Neuronal stem cell (in vitro differentiated cells): ENCODE measurements around the gene CACNB2.

ENCODE experiments used
- DNase-seq: peaks from one replicate; pipeline ENCODE4 v3.0.0-alpha.2; 2013; ENCODE audit warnings: low spot score
- H2AFZ ChIP-seq: one replicate; pipeline ENCODE4 v1.6.1; 2013; ENCODE audit warnings: mild to moderate bottlenecking, low read length, inconsistent platforms
- H2AK5ac ChIP-seq: 2 replicates; pipeline ENCODE4 v1.6.1; 2013; ENCODE audit warnings: low read depth, mild to moderate bottlenecking, inconsistent platforms, low read length, moderate library complexity, mixed read lengths
- H2BK120ac ChIP-seq: 2 replicates; pipeline ENCODE4 v1.6.1; 2013; ENCODE audit warnings: low read depth, mild to moderate bottlenecking, inconsistent platforms, low read length, moderate library complexity, mixed read lengths
- H2BK12ac ChIP-seq: one replicate; pipeline ENCODE4 v1.6.1; 2013; ENCODE audit warnings: low read length, inconsistent platforms
- H2BK15ac ChIP-seq: 2 replicates; pipeline ENCODE4 v1.6.1; 2013; ENCODE audit warnings: mild to moderate bottlenecking, low read length, inconsistent platforms, mixed read lengths
- H2BK5ac ChIP-seq: one replicate; pipeline ENCODE4 v1.6.1; 2013; ENCODE audit warnings: inconsistent platforms, mild to moderate bottlenecking, low read length, moderate library complexity
- H3K14ac ChIP-seq: one replicate; pipeline ENCODE4 v1.6.1; 2013; ENCODE audit warnings: low read length, inconsistent platforms
- H3K18ac ChIP-seq: 2 replicates; pipeline ENCODE4 v1.6.1; 2013; ENCODE audit warnings: low read length, inconsistent platforms
- H3K23ac ChIP-seq: 2 replicates; pipeline ENCODE4 v1.6.1; 2013; ENCODE audit warnings: low read depth, mild to moderate bottlenecking, mixed read lengths, low read length, inconsistent platforms; ENCODE audit not compliant: poor library complexity
- H3K27ac ChIP-seq: replicated peaks from 3 replicates; pipeline ENCODE4 v1.5.1; 2013; ENCODE audit warnings: low read length, inconsistent platforms
- H3K27me3 ChIP-seq, 3 experiments: 2 replicates each; pipeline ENCODE4 v1.6.1; 2013; ENCODE audit warnings: low read length in 3 of 3, mild to moderate bottlenecking in 2 of 3, inconsistent platforms in 1 of 3, low read depth in 1 of 3, mixed read lengths in 1 of 3, moderate library complexity in 1 of 3; ENCODE audit not compliant: control insufficient read depth in 3 of 3, insufficient read depth in 3 of 3
- H3K36me3 ChIP-seq, 2 donors: replicated peaks in 1 of 2; 2 replicates each; pipeline ENCODE4 v1.6.1; 2013; ENCODE audit warnings: low read length in 2 of 2; ENCODE audit not compliant: control insufficient read depth in 2 of 2, insufficient read depth in 2 of 2
- H3K4ac ChIP-seq: 2 replicates; pipeline ENCODE4 v1.6.1; 2013; ENCODE audit warnings: inconsistent platforms, mild to moderate bottlenecking, low read length, moderate library complexity
- H3K4me1 ChIP-seq, 2 donors: 1 replicate in 1 of 2; 2 replicates in 1 of 2; pipeline ENCODE4 v1.6.1; 2013; ENCODE audit warnings: low read length in 2 of 2, low read depth in 1 of 2; ENCODE audit not compliant: control insufficient read depth in 2 of 2, insufficient read depth in 1 of 2
- H3K4me2 ChIP-seq: one replicate; pipeline ENCODE4 v1.6.1; 2013; ENCODE audit warnings: mild to moderate bottlenecking, low read length, inconsistent platforms; ENCODE audit not compliant: insufficient read depth, poor library complexity, severe bottlenecking
- H3K4me3 ChIP-seq, 2 donors: 2 replicates each; pipeline ENCODE4 v1.5.1; 2013; ENCODE audit warnings: low read length in 2 of 2, mild to moderate bottlenecking in 2 of 2, inconsistent platforms in 1 of 2, moderate library complexity in 1 of 2
- H3K79me1 ChIP-seq: one replicate; pipeline ENCODE4 v1.6.1; 2013; ENCODE audit warnings: low read depth, mild to moderate bottlenecking, inconsistent platforms, low read length, moderate library complexity
- H3K9ac ChIP-seq: one replicate; pipeline ENCODE4 v1.6.1; 2013; ENCODE audit warnings: mild to moderate bottlenecking, low read depth, low read length, inconsistent platforms; ENCODE audit not compliant: poor library complexity
- H3K9me3 ChIP-seq, 2 donors: replicated peaks in 1 of 2; 2 replicates each; pipeline versions ENCODE3 to v1.6.1; 2013; ENCODE audit warnings: low read length in 2 of 2, mild to moderate bottlenecking in 2 of 2, inconsistent platforms in 1 of 2, low read depth in 1 of 2, mixed read lengths in 1 of 2, moderate library complexity in 1 of 2; ENCODE audit not compliant: control insufficient read depth in 2 of 2, insufficient read depth in 1 of 2
- H4K8ac ChIP-seq: one replicate; pipeline ENCODE4 v1.6.1; 2013; ENCODE audit warnings: low read depth, mild to moderate bottlenecking, inconsistent platforms, low read length, moderate library complexity
- H4K91ac ChIP-seq: one replicate; pipeline ENCODE4 v1.6.1; 2013; ENCODE audit warnings: low read length, low read depth, mild to moderate bottlenecking, inconsistent platforms; ENCODE audit not compliant: poor library complexity
- WGBS, 2 donors: extraction: QIAGEN DNeasy Blood & Tissue Kit; methylation state at CpG; one replicate each; pipeline ENCODE4 v1.1.7; 2013; ENCODE audit warnings: missing lambda C conversion rate in 2 of 2, mixed read lengths in 1 of 2; ENCODE audit not compliant: insufficient read length in 2 of 2, insufficient replicate concordance in 1 of 2; ENCODE audit errors: extremely low coverage in 2 of 2; 5-methylcytosine and 5-hydroxymethylcytosine counted together

Gene CACNB2

GRCh38 chr10:18325410-18325809 is 185.2 kb downstream of the CACNB2 start:
- Histone ChIP-seq H3K23ac (no peak overlapping the region), H3K9me3 (no peaks in the 10 kb centered on the region), H3K14ac (no peak overlapping the region), H3K9ac (no peak overlapping the region), H2BK12ac (no peak overlapping the region), H2AFZ (no peak overlapping the region), H2BK120ac (no peak overlapping the region), H3K18ac (no peak overlapping the region), H4K8ac (no peak overlapping the region), H2BK5ac (no peak overlapping the region), H3K27me3 (no peaks in the 10 kb centered on the region), H2BK15ac (no peak overlapping the region), H3K4me2 (no peak overlapping the region), H3K4ac (no peak overlapping the region), H3K4me3 (no peak overlapping the region), H3K36me3 (no peaks in the 10 kb centered on the region), H4K91ac (no peak overlapping the region), H2AK5ac (no peak overlapping the region), H3K79me1 (no peaks in the 10 kb centered on the region), H3K4me1 (no peaks in the 10 kb centered on the region), H3K27ac (no peak overlapping the region)
- no peak for DNase-seq

- Histone ChIP-seq H3K4me3 (no peak overlapping the region), H3K27ac (no peak overlapping the region), H4K91ac (no peak overlapping the region), H3K36me3 (no peaks in the 10 kb centered on the region), H2BK12ac (no peak overlapping the region), H4K8ac (no peak overlapping the region), H2BK15ac (no peak overlapping the region), H2BK5ac (no peak overlapping the region), H2AFZ (no peak overlapping the region), H3K9me3 (no peaks in the 10 kb centered on the region), H2AK5ac (no peak overlapping the region), H3K4me2 (no peak overlapping the region), H3K9ac (no peak overlapping the region), H3K4ac (no peak overlapping the region), H2BK120ac (no peak overlapping the region), H3K79me1 (no peaks in the 10 kb centered on the region), H3K27me3 (no peaks in the 10 kb centered on the region), H3K14ac (no peak overlapping the region), H3K23ac (no peak overlapping the region), H3K18ac (no peak overlapping the region), H3K4me1 (no peaks in the 10 kb centered on the region)
- DNase-seq = no peak
- WGBS, 2 donors = no CpG with 5 or more reads among the region's 5 CpGs
Measured at GRCh38 chr10:18325889-18326531, 185.8 kb downstream of the CACNB2 start.

GRCh38 chr10:18328941-18329340 is 188.7 kb downstream of the CACNB2 start:
- Histone ChIP-seq H3K18ac (no peak overlapping the region), H2BK12ac (no peak overlapping the region), H4K91ac (no peak overlapping the region), H3K36me3 (no peaks in the 10 kb centered on the region), H2BK5ac (no peak overlapping the region), H3K4me1 (no peaks in the 10 kb centered on the region), H2AK5ac (no peak overlapping the region), H3K4me3 (no peak overlapping the region), H3K27me3 (no peaks in the 10 kb centered on the region), H2BK120ac (no peak overlapping the region), H3K79me1 (no peaks in the 10 kb centered on the region), H2BK15ac (no peak overlapping the region), H3K4ac (no peak overlapping the region), H2AFZ (no peak overlapping the region), H3K9ac (no peak overlapping the region), H3K23ac (no peak overlapping the region), H3K14ac (no peak overlapping the region), H4K8ac (no peak overlapping the region), H3K9me3 (no peaks in the 10 kb centered on the region), H3K27ac (no peak overlapping the region), H3K4me2 (no peak overlapping the region)
- WGBS, 2 donors = no CpG with 5 or more reads among the region's 2 CpGs
- DNase-seq = no peak

- Histone ChIP-seq H2AFZ (no peak overlapping the region), H3K18ac (no peak overlapping the region), H3K14ac (no peak overlapping the region), H3K36me3 (no peaks in the 10 kb centered on the region), H2BK120ac (no peak overlapping the region), H3K9ac (no peak overlapping the region), H2BK5ac (no peak overlapping the region), H4K91ac (no peak overlapping the region), H2AK5ac (no peak overlapping the region), H3K9me3 (no peaks in the 10 kb centered on the region), H2BK12ac (no peak overlapping the region), H3K4ac (no peak overlapping the region), H3K27me3 (no peaks in the 10 kb centered on the region), H4K8ac (no peak overlapping the region), H3K27ac (no peak overlapping the region), H3K4me1 (no peaks in the 10 kb centered on the region), H3K4me3 (no peak overlapping the region), H2BK15ac (no peak overlapping the region), H3K79me1 (no peaks in the 10 kb centered on the region), H3K23ac (no peak overlapping the region), H3K4me2 (no peak overlapping the region)
- no peak for DNase-seq
- WGBS, 2 donors = no CpG with 5 or more reads among the region's 4 CpGs
Measured at GRCh38 chr10:18332048-18332447, 191.8 kb downstream of the CACNB2 start.
